A549 (cell line): ENCODE measurements around the gene KLHL13.

Experiments
- CBX8 ChIP-seq: fragments of 200-600 bp; sonication (generic); IDR thresholded peaks from 2 replicates; pipeline ENCODE4 v1.6.1; 2016
- HOXB13 ChIP-seq: fragments of 250-450 bp; sonication (Bioruptor Pico); IDR thresholded peaks from 2 replicates; pipeline ENCODE4 v1.5.0; 2020; ENCODE audit warnings: low read depth, mild to moderate bottlenecking, moderate library complexity
- KDM1A ChIP-seq: fragments of 200-600 bp; sonication (generic); IDR thresholded peaks from 2 replicates; pipeline ENCODE4 v1.6.1; 2016; ENCODE audit warnings: low read depth, mild to moderate bottlenecking
- NFE2L2 ChIP-seq: fragments of 150-350 bp; conservative IDR thresholded peaks from 2 replicates; pipeline ENCODE4 v1.6.1; 2014; ENCODE audit warnings: low read length
- RARB ChIP-seq: fragments of 250-450 bp; sonication (Bioruptor Pico); IDR thresholded peaks from 2 replicates; pipeline ENCODE4 v1.8.0; 2021; ENCODE audit warnings: mild to moderate bottlenecking, moderate library complexity
- TF ChIP-seq, protein P1 (sequence below): fragments of >200 bp; sonication (Bioruptor Twin); formaldehyde crosslinking; IDR thresholded peaks from 3 replicates; pipeline ENCODE4 v1.5.1; 2016
- TF ChIP-seq, protein P2 (sequence below): fragments of >200 bp; sonication (Bioruptor Twin); formaldehyde crosslinking; IDR thresholded peaks from 3 replicates; pipeline ENCODE4 v1.6.1; 2016

DNA sequence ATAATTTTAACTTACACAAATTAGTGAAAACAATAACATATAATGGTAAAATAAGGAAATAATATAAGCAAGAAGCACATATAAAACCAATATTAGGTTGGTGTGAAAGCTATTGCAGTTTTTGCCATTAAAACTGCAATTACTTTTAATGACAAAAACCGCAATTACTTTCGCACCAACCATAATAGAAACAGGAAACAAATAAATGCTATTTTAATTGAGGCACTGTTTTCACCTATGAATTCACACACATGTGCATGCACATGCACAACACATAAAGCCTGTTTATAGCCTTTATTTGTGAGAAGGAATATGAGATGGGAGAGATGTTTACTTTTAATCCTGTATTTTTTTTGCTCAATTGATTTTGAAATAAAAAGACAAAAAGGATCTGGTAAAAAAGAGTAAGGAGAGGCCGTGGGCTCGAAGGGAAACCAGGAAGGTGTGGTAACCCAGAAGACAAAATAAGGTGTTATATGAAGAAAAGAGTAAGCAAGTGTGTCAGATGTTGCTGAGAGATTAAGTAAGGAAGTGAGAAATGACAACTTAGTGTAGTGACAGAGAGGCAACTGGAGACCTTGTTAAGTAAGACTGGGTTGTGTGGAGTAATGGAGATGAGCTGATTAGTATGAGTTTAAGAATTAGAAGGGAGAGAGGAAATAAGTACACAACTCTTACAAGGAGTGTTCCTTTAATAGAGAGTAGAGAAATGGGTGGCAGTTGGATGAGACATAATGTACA lies 69.0 kb downstream of the KLHL13 start:
- TF ChIP-seq CBX8: no peak
- TF ChIP-seq, protein P1, sequence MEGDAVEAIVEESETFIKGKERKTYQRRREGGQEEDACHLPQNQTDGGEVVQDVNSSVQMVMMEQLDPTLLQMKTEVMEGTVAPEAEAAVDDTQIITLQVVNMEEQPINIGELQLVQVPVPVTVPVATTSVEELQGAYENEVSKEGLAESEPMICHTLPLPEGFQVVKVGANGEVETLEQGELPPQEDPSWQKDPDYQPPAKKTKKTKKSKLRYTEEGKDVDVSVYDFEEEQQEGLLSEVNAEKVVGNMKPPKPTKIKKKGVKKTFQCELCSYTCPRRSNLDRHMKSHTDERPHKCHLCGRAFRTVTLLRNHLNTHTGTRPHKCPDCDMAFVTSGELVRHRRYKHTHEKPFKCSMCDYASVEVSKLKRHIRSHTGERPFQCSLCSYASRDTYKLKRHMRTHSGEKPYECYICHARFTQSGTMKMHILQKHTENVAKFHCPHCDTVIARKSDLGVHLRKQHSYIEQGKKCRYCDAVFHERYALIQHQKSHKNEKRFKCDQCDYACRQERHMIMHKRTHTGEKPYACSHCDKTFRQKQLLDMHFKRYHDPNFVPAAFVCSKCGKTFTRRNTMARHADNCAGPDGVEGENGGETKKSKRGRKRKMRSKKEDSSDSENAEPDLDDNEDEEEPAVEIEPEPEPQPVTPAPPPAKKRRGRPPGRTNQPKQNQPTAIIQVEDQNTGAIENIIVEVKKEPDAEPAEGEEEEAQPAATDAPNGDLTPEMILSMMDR: no peak
- no peak for TF ChIP-seq KDM1A
- no peak for TF ChIP-seq HOXB13
- no peak for TF ChIP-seq RARB (CRISPR knock-in tag)
- TF ChIP-seq NFE2L2: no peak
- TF ChIP-seq, protein P2, sequence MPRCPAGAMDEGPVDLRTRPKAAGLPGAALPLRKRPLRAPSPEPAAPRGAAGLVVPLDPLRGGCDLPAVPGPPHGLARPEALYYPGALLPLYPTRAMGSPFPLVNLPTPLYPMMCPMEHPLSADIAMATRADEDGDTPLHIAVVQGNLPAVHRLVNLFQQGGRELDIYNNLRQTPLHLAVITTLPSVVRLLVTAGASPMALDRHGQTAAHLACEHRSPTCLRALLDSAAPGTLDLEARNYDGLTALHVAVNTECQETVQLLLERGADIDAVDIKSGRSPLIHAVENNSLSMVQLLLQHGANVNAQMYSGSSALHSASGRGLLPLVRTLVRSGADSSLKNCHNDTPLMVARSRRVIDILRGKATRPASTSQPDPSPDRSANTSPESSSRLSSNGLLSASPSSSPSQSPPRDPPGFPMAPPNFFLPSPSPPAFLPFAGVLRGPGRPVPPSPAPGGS: no peak
